Smooth muscle cell (in vitro differentiated cells): ENCODE results near the gene WDR35. TPM values are rescaled to one million over a fixed set of nuclear protein-coding genes. Genes with fewer than 3 reads are reported as not detected.

Experiments used
- DNase-seq: peaks from one replicate; lab custom pipeline; 2025; ENCODE audit not compliant: unreplicated experiment; lab: John Stamatoyannopoulos, UW
- H2AFZ ChIP-seq: fragments of 200-600 bp; sonication (generic); 2 replicates; pipeline ENCODE4 v1.6.0; 2016; ENCODE audit warnings: antibody characterized with exemption, low read depth, mild to moderate bottlenecking
- H3F3A ChIP-seq: fragments of 200-600 bp; sonication (generic); 2 replicates; pipeline ENCODE4 v1.6.0; 2017; ENCODE audit warnings: antibody characterized with exemption, low read depth
- H3K27ac ChIP-seq: fragments of 200-600 bp; sonication (generic); 2 replicates; pipeline ENCODE4 v1.5.1; 2016; ENCODE audit warnings: low read depth, mild to moderate bottlenecking
- H3K27me3 ChIP-seq: fragments of 200-600 bp; sonication (generic); 2 replicates; pipeline ENCODE4 v1.6.1; 2016; ENCODE audit warnings: low read depth, mild to moderate bottlenecking
- H3K36me3 ChIP-seq: fragments of 200-600 bp; sonication (generic); 2 replicates; pipeline ENCODE4 v1.5.1; 2016; ENCODE audit warnings: low read depth
- H3K4me1 ChIP-seq: fragments of 200-600 bp; sonication (generic); 2 replicates; pipeline ENCODE4 v1.5.1; 2016; ENCODE audit warnings: low read depth
- H3K4me2 ChIP-seq: fragments of 200-600 bp; sonication (generic); 2 replicates; pipeline ENCODE4 v1.6.0; 2016; ENCODE audit warnings: mild to moderate bottlenecking
- H3K4me3 ChIP-seq: fragments of 200-600 bp; sonication (generic); 2 replicates; pipeline ENCODE4 v1.5.1; 2016; ENCODE audit warnings: mild to moderate bottlenecking
- H3K79me2 ChIP-seq: fragments of 200-600 bp; sonication (generic); 2 replicates; pipeline ENCODE4 v1.6.0; 2016; ENCODE audit warnings: low read depth, mild to moderate bottlenecking
- H3K9ac ChIP-seq: fragments of 200-600 bp; sonication (generic); 2 replicates; pipeline ENCODE4 v1.6.0; 2016; ENCODE audit warnings: low read depth
- H3K9me3 ChIP-seq: fragments of 200-600 bp; sonication (generic); replicated peaks from 2 replicates; pipeline ENCODE4 v1.5.1; 2016; ENCODE audit warnings: low read depth
- H4K20me1 ChIP-seq: fragments of 200-600 bp; sonication (generic); 2 replicates; pipeline ENCODE4 v1.6.0; 2016; ENCODE audit warnings: low read depth
- CTCF ChIP-seq: fragments of 200-600 bp; sonication (generic); IDR thresholded peaks from 2 replicates; pipeline ENCODE4 v1.5.1; 2017; ENCODE audit warnings: borderline replicate concordance, mild to moderate bottlenecking, antibody characterized with exemption; ENCODE audit not compliant: insufficient read depth, poor library complexity, severe bottlenecking
- WGBS: methylation state at CpG from one replicate; pipeline ENCODE4 v1.1.7; 2016; ENCODE audit warnings: low lambda C conversion rate; 5-methylcytosine and 5-hydroxymethylcytosine counted together
- polyA plus RNA-seq: library from polyadenylated mRNA; unstranded; fragments of >200 nt; fragmentation: Nextera tagmentation; extraction: Ambion mirVana; gene quantifications from 2 replicates; pipeline ENCODE4 v1.2.1, GENCODE V29; 2016
- total RNA-seq: library from RNA; depleted of rRNA; stranded (reverse); fragments of >200 nt; gene quantifications from 2 replicates; pipeline ENCODE4 v1.2.3, GENCODE V29; 2014

Gene WDR35
- total and polyA plus RNA-seq, 2 experiments from 2014 or later, result 0.70 to 4.7 TPM

- Histone ChIP-seq H2AFZ (no peak overlapping the region), H3K27me3 (no peaks in the 10 kb centered on the region), H3K4me1 (no peaks in the 10 kb centered on the region), H3K9me3 (no peaks in the 10 kb centered on the region), H3K4me3 (no peak overlapping the region), H3K36me3 (no peaks in the 10 kb centered on the region), H4K20me1 (no peaks in the 10 kb centered on the region), H3K4me2 (no peak overlapping the region), H3K79me2 (no peaks in the 10 kb centered on the region), H3K27ac (no peak overlapping the region), H3F3A (no peaks in the 10 kb centered on the region), H3K9ac (no peak overlapping the region)
- no peak for TF ChIP-seq CTCF
- DNase-seq, result no peak
- 92% methylated on average over 4 of the region's 4 CpGs for WGBS
Measured at GRCh38 chr2:20019747-20020146, 29.8 kb upstream of the WDR35 start.

- Histone ChIP-seq H4K20me1 (no peaks in the 10 kb centered on the region), H3K4me2 (no peak overlapping the region), H3K9me3 (no peaks in the 10 kb centered on the region), H3K36me3 (no peaks in the 10 kb centered on the region), H3K27ac (no peak overlapping the region), H3K27me3 (no peaks in the 10 kb centered on the region), H3K4me3 (no peak overlapping the region), H2AFZ (no peak overlapping the region), H3K79me2 (no peaks in the 10 kb centered on the region), H3K9ac (no peak overlapping the region), H3F3A (no peaks in the 10 kb centered on the region), H3K4me1 (no peaks in the 10 kb centered on the region)
- no peak for TF ChIP-seq CTCF
- no peak for DNase-seq
- 93% methylated on average over 2 of the region's 2 CpGs for WGBS
Measured at GRCh38 chr2:20018601-20019152, 28.8 kb upstream of the WDR35 start.

GRCh38 chr2:20016346-20016745 lies 26.4 kb upstream of the WDR35 start:
- peaks cover 9% of the 10 kb centered on the region for H3K4me1 ChIP-seq
- no peak overlapping the region for H3K4me2 ChIP-seq
- no peak overlapping the region for H3K27ac ChIP-seq
- H3K9me3 ChIP-seq, result no peaks in the 10 kb centered on the region
- no peak overlapping the region for H3K4me3 ChIP-seq
- H4K20me1 ChIP-seq, result no peaks in the 10 kb centered on the region
- DNase-seq, result no peak
- no peaks in the 10 kb centered on the region for H3K36me3 ChIP-seq
- H3F3A ChIP-seq, result peaks cover 7% of the 10 kb centered on the region
- TF ChIP-seq CTCF, result no peak
- H3K27me3 ChIP-seq, result no peaks in the 10 kb centered on the region
- H3K9ac ChIP-seq, result no peak overlapping the region
- no peaks in the 10 kb centered on the region for H3K79me2 ChIP-seq
- H2AFZ ChIP-seq, result no peak overlapping the region

- Histone ChIP-seq H4K20me1 (no peaks in the 10 kb centered on the region), H3K27me3 (no peaks in the 10 kb centered on the region), H3K4me2 (no peak overlapping the region), H2AFZ (no peak overlapping the region), H3K4me1 (peaks cover 9% of the 10 kb centered on the region), H3K27ac (no peak overlapping the region), H3K9ac (no peak overlapping the region), H3K4me3 (no peak overlapping the region), H3K36me3 (no peaks in the 10 kb centered on the region), H3K9me3 (no peaks in the 10 kb centered on the region), H3K79me2 (no peaks in the 10 kb centered on the region), H3F3A (peaks cover 7% of the 10 kb centered on the region)
- TF ChIP-seq CTCF, result peak; percentile 57
- no peak for DNase-seq
- WGBS, result 10% methylated on average over 2 of the region's 2 CpGs
Measured at GRCh38 chr2:20015482-20016083, 25.7 kb upstream of the WDR35 start.
